ENCODE results near the gene SEMA4B.

SEMA4B gene

DNA sequence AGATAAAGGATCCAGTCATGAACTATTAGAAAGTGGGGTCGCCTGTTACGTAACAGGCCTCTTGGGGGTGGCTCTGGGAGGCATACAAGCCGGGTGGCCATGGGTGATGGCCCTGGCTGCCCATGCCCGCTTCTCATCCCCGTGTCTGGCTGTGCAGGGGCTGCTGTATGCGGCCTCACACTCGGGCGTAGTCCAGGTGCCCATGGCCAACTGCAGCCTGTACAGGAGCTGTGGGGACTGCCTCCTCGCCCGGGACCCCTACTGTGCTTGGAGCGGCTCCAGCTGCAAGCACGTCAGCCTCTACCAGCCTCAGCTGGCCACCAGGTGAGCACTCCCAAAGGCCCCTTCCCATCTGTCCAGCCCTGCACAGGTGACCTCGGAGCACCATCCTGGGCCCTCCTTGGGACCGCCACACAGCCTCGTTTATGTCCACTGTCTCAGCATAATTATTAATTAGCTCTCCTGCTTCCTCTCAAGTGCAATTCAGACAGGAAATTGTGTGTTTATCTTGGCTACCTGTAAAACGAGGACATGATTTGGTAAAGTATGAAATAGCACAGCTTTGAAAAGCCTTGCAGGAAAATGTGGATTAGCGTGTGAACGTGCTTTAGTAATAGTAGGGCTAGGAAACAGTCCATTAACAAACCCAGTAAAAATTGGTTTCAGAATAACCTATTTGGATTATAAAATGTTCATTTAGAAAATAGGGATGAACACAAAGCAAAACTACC, 24.5 kb downstream of the SEMA4B start:
- H3K9ac ChIP-seq: no peak overlapping the region
- H2AFZ ChIP-seq (ENCODE audit: low read depth): no peak overlapping the region
- H3K27me3 ChIP-seq (ENCODE audit: insufficient read depth, low read depth): no peaks in the 10 kb centered on the region
- no peak overlapping the region for H3K4me2 ChIP-seq
- H4K20me1 ChIP-seq (ENCODE audit: insufficient read depth): no peaks in the 10 kb centered on the region
- no peaks in the 10 kb centered on the region for H3K4me1 ChIP-seq (ENCODE audit: low read depth, poor library complexity, severe bottlenecking)
- no peaks in the 10 kb centered on the region for H3K79me2 ChIP-seq (ENCODE audit: insufficient read depth, low read depth)
- H3K27ac ChIP-seq: no peak overlapping the region
- no peaks in the 10 kb centered on the region for H3K36me3 ChIP-seq (ENCODE audit: insufficient read depth)
- no peak overlapping the region for H3K4me3 ChIP-seq (IDR thresholded peaks at IDR 0.05; ENCODE audit: insufficient read depth, low read depth, low read length)
- TF ChIP-seq, protein P1, sequence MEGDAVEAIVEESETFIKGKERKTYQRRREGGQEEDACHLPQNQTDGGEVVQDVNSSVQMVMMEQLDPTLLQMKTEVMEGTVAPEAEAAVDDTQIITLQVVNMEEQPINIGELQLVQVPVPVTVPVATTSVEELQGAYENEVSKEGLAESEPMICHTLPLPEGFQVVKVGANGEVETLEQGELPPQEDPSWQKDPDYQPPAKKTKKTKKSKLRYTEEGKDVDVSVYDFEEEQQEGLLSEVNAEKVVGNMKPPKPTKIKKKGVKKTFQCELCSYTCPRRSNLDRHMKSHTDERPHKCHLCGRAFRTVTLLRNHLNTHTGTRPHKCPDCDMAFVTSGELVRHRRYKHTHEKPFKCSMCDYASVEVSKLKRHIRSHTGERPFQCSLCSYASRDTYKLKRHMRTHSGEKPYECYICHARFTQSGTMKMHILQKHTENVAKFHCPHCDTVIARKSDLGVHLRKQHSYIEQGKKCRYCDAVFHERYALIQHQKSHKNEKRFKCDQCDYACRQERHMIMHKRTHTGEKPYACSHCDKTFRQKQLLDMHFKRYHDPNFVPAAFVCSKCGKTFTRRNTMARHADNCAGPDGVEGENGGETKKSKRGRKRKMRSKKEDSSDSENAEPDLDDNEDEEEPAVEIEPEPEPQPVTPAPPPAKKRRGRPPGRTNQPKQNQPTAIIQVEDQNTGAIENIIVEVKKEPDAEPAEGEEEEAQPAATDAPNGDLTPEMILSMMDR (conservative IDR thresholded peaks at IDR 0.05; ENCODE audit: low read depth, low read length): no peak

DNA sequence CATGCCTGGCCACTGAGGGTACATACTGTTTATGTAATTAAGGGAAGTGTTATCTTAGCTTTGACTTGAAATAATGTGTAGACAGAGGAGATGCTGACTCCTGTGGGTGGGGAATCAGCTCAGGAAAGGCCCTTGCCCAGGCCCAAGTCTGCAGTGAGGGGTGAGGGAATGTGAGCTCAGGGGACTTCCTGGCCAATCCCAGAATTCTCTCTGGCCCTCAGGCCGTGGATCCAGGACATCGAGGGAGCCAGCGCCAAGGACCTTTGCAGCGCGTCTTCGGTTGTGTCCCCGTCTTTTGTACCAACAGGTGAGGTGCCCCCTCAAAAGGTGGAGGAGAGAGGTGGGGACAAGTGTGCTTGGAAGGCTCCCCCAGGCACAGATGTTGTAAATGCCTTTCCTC, 26.2 kb downstream of the SEMA4B start:
- Histone ChIP-seq H3K4me2 (no peak overlapping the region), H3K27me3 (ENCODE audit: insufficient read depth, low read depth) (no peaks in the 10 kb centered on the region), H4K20me1 (ENCODE audit: insufficient read depth) (no peaks in the 10 kb centered on the region), H3K4me3 (IDR thresholded peaks at IDR 0.05; ENCODE audit: insufficient read depth, low read depth, low read length) (no peak overlapping the region), H3K9ac (no peak overlapping the region), H3K27ac (no peak overlapping the region), H3K4me1 (ENCODE audit: low read depth, poor library complexity, severe bottlenecking) (peaks cover 10% of the 10 kb centered on the region), H2AFZ (ENCODE audit: low read depth) (no peak overlapping the region), H3K36me3 (ENCODE audit: insufficient read depth) (no peaks in the 10 kb centered on the region), H3K79me2 (ENCODE audit: insufficient read depth, low read depth) (no peaks in the 10 kb centered on the region)
- TF ChIP-seq, protein P1 (conservative IDR thresholded peaks at IDR 0.05; ENCODE audit: low read depth, low read length): no peak

DNA sequence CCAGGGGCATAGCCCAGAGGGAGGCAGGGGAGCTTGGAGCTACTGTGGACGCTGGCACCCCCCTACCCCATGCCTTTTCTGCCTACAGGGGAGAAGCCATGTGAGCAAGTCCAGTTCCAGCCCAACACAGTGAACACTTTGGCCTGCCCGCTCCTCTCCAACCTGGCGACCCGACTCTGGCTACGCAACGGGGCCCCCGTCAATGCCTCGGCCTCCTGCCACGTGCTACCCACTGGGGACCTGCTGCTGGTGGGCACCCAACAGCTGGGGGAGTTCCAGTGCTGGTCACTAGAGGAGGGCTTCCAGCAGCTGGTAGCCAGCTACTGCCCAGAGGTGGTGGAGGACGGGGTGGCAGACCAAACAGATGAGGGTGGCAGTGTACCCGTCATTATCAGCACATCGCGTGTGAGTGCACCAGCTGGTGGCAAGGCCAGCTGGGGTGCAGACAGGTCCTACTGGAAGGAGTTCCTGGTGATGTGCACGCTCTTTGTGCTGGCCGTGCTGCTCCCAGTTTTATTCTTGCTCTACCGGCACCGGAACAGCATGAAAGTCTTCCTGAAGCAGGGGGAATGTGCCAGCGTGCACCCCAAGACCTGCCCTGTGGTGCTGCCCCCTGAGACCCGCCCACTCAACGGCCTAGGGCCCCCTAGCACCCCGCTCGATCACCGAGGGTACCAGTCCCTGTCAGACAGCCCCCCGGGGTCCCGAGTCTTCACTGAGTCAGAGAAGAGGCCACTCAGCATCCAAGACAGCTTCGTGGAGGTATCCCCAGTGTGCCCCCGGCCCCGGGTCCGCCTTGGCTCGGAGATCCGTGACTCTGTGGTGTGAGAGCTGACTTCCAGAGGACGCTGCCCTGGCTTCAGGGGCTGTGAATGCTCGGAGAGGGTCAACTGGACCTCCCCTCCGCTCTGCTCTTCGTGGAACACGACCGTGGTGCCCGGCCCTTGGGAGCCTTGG, 27.0 kb downstream of the SEMA4B start:
- no peak overlapping the region for H3K27ac ChIP-seq
- no peaks in the 10 kb centered on the region for H3K36me3 ChIP-seq (ENCODE audit: insufficient read depth)
- no peaks in the 10 kb centered on the region for H4K20me1 ChIP-seq (ENCODE audit: insufficient read depth)
- H3K4me2 ChIP-seq: no peak overlapping the region
- H3K4me1 ChIP-seq (ENCODE audit: low read depth, poor library complexity, severe bottlenecking): peaks cover 12% of the 10 kb centered on the region
- no peak overlapping the region for H3K9ac ChIP-seq
- no peaks in the 10 kb centered on the region for H3K27me3 ChIP-seq (ENCODE audit: insufficient read depth, low read depth)
- no peaks in the 10 kb centered on the region for H3K79me2 ChIP-seq (ENCODE audit: insufficient read depth, low read depth)
- no peak overlapping the region for H2AFZ ChIP-seq (ENCODE audit: low read depth)
- TF ChIP-seq, protein P1 (conservative IDR thresholded peaks at IDR 0.05; ENCODE audit: low read depth, low read length): no peak
- no peak overlapping the region for H3K4me3 ChIP-seq (IDR thresholded peaks at IDR 0.05; ENCODE audit: insufficient read depth, low read depth, low read length)

DNA sequence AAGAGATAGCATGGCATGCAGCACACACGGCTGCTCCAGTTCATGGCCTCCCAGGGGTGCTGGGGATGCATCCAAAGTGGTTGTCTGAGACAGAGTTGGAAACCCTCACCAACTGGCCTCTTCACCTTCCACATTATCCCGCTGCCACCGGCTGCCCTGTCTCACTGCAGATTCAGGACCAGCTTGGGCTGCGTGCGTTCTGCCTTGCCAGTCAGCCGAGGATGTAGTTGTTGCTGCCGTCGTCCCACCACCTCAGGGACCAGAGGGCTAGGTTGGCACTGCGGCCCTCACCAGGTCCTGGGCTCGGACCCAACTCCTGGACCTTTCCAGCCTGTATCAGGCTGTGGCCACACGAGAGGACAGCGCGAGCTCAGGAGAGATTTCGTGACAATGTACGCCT, 27.8 kb downstream of the SEMA4B start:
- Histone ChIP-seq H3K27me3 (ENCODE audit: insufficient read depth, low read depth) (no peaks in the 10 kb centered on the region), H3K4me3 (IDR thresholded peaks at IDR 0.05; ENCODE audit: insufficient read depth, low read depth, low read length) (no peak overlapping the region), H3K9ac (no peak overlapping the region), H3K36me3 (ENCODE audit: insufficient read depth) (no peaks in the 10 kb centered on the region), H3K79me2 (ENCODE audit: insufficient read depth, low read depth) (no peaks in the 10 kb centered on the region), H2AFZ (ENCODE audit: low read depth) (no peak overlapping the region), H3K4me2 (no peak overlapping the region), H3K4me1 (ENCODE audit: low read depth, poor library complexity, severe bottlenecking) (peaks cover 12% of the 10 kb centered on the region), H4K20me1 (ENCODE audit: insufficient read depth) (no peaks in the 10 kb centered on the region), H3K27ac (no peak overlapping the region)
- TF ChIP-seq, protein P1 (conservative IDR thresholded peaks at IDR 0.05; ENCODE audit: low read depth, low read length): no peak

Measured in KMS-11 (cell line).